Mesodermal cell (in vitro differentiated cells): Measurements from ENCODE around the gene ANKRD52.

Experiments
- H3K27ac ChIP-seq: 2 replicates; pipeline ENCODE4 v1.7.0; 2013; ENCODE audit warnings: mild to moderate bottlenecking, low read depth, low read length, moderate library complexity; ENCODE audit not compliant: severe bottlenecking
- H3K36me3 ChIP-seq: 2 replicates; pipeline ENCODE4 v1.7.1; 2013; ENCODE audit warnings: mild to moderate bottlenecking, low read length, moderate library complexity; ENCODE audit not compliant: control insufficient read depth, insufficient read depth
- H3K4me1 ChIP-seq: one replicate; pipeline ENCODE4 v1.7.1; 2013; ENCODE audit warnings: mild to moderate bottlenecking, low read length; ENCODE audit not compliant: insufficient read depth, control insufficient read depth, poor library complexity, severe bottlenecking
- H3K4me3 ChIP-seq: 2 replicates; pipeline ENCODE4 v1.7.0; 2013; ENCODE audit warnings: low read length, control low read depth, mild to moderate bottlenecking; ENCODE audit not compliant: insufficient read depth, poor library complexity, severe bottlenecking; ENCODE audit errors: extremely low read depth
- H3K9me3 ChIP-seq: 2 replicates; pipeline ENCODE4 v1.7.1; 2013; ENCODE audit warnings: mild to moderate bottlenecking, low read length, moderate library complexity; ENCODE audit not compliant: control insufficient read depth
- WGBS, 2 experiments: methylation state at CpG; one replicate each; pipeline ENCODE4 v1.1.5; 2013; ENCODE audit warnings: missing lambda C conversion rate in 2 of 2; ENCODE audit not compliant: insufficient coverage in 2 of 2; 5-methylcytosine and 5-hydroxymethylcytosine counted together

Gene ANKRD52

GRCh38 chr12:56237552-56237951 lies 20.6 kb downstream of the ANKRD52 start:
- Histone ChIP-seq H3K9me3 (no peaks in the 10 kb centered on the region), H3K4me1 (peaks cover 4% of the 10 kb centered on the region), H3K27ac (no peak overlapping the region), H3K4me3 (no peak overlapping the region), H3K36me3 (peaks cover 43% of the 10 kb centered on the region)
- 91 to 96% methylated on average over 5 to 6 of the region's 11 CpGs for WGBS, 2 experiments

DNA sequence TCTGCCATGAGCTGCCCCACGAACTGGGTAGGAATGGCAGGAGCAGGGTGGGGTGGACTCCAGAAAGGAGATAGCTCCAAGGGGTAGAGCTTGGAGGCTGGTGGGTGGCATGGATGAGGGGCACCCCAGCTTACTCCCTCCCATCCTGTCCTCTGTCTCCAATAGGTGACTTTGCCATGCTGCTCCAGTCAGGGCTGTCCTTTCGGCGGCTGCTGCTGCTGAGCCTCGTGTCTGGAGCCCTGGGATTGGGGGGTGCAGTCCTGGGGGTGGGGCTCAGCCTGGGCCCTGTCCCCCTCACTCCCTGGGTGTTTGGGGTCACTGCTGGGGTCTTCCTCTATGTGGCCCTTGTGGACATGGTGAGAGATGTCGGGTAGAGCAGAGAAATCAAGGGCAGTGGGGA lies 21.2 kb downstream of the ANKRD52 start:
- WGBS, 2 experiments: 100% methylated on average over 1 to 4 of the region's 5 CpGs
- no peak overlapping the region for H3K27ac ChIP-seq
- peaks cover 38% of the 10 kb centered on the region for H3K36me3 ChIP-seq
- no peak overlapping the region for H3K4me3 ChIP-seq
- H3K9me3 ChIP-seq: no peaks in the 10 kb centered on the region
- H3K4me1 ChIP-seq: peaks cover 4% of the 10 kb centered on the region

DNA sequence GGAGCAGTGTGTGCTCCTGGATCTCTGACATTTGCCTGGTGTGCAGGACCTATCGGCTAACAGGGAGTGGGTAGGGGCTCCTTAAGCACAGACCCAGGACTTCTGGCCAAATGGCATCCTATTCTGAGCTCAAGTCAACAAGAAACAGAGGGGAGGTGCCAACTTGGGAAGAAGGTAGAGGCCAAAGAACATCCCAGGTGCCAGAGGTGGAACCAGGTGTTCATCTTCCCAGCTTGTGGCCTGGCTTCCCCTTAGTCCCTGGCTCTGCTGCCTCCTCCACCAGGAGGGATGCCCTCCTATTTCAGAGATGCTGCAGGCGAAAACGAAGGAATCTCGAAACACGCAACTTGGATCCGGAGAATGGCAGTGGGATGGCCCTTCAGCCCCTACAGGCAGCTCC lies 22.1 kb downstream of the ANKRD52 start:
- WGBS, 2 experiments: 97% methylated on average over 5 to 6 of the region's 6 CpGs
- H3K4me3 ChIP-seq: no peak overlapping the region
- peaks cover 4% of the 10 kb centered on the region for H3K4me1 ChIP-seq
- no peaks in the 10 kb centered on the region for H3K9me3 ChIP-seq
- peaks cover 29% of the 10 kb centered on the region for H3K36me3 ChIP-seq
- H3K27ac ChIP-seq: no peak overlapping the region

- H3K27ac ChIP-seq: peak overlapping the region; percentile 5
- no peaks in the 10 kb centered on the region for H3K9me3 ChIP-seq
- no peak overlapping the region for H3K4me3 ChIP-seq
- H3K36me3 ChIP-seq: peaks cover 19% of the 10 kb centered on the region
- H3K4me1 ChIP-seq: peaks cover 4% of the 10 kb centered on the region
- WGBS, 2 experiments: 92 to 95% methylated on average over 7 to 10 of the region's 16 CpGs
These were observed 23.3 kb downstream of the ANKRD52 start for GRCh38 chr12:56234746-56235436.

DNA sequence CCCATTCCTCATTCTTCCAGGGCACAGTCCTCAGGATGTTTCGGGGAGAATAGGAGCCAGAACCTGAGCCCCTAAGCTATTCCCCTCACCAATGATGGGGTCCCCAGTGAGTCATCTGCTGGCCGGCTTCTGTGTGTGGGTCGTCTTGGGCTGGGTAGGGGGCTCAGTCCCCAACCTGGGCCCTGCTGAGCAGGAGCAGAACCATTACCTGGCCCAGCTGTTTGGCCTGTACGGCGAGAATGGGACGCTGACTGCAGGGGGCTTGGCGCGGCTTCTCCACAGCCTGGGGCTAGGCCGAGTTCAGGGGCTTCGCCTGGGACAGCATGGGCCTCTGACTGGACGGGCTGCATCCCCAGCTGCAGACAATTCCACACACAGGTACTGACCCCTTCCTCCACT lies 27.0 kb downstream of the ANKRD52 start:
- H3K27ac ChIP-seq: no peak overlapping the region
- H3K4me3 ChIP-seq: no peak overlapping the region
- H3K4me1 ChIP-seq: no peaks in the 10 kb centered on the region
- no peaks in the 10 kb centered on the region for H3K9me3 ChIP-seq
- H3K36me3 ChIP-seq: no peaks in the 10 kb centered on the region
- WGBS, 2 experiments: 93 to 95% methylated on average over 10 to 11 of the region's 11 CpGs

- no peak overlapping the region for H3K27ac ChIP-seq
- H3K36me3 ChIP-seq: no peaks in the 10 kb centered on the region
- no peaks in the 10 kb centered on the region for H3K4me1 ChIP-seq
- H3K9me3 ChIP-seq: no peaks in the 10 kb centered on the region
- no peak overlapping the region for H3K4me3 ChIP-seq
- 72 to 88% methylated on average over 3 to 6 of the region's 8 CpGs for WGBS, 2 experiments
These were observed 27.6 kb downstream of the ANKRD52 start for GRCh38 chr12:56230432-56231183.

DNA sequence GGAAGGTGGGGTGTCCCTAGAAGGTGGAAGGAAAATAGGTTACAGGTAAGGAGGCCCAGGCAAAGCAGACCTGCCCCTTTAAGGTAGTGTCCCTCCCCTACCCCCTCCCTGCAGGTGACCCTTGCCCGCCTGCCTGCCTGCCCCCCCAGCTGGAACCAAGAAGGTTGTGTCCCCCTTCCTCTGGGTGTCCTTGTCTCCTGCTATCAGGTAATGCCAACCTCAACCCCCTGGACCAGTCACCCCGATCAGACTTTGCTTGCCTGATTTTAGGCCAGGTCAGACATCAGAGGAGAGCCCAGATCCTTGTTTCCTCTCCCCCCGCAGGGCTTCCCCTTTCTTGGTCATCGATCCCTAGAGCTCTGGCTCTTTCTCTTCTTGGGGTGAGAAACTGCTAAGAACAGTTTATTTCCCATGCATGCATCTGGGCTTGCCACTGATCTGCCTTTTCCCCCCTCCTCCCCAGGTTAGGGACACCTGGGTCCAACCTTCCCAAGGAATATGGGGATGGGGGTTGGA lies 28.2 kb downstream of the ANKRD52 start, which contains the start of gene SLC39A5:
Gene SLC39A5, plus strand, starts transcription at position 136 of the 516 bp plus-strand sequence. CDS start 1,224 bp downstream, outside the sequence.
- H3K9me3 ChIP-seq: no peaks in the 10 kb centered on the region
- no peaks in the 10 kb centered on the region for H3K36me3 ChIP-seq
- peaks cover 3% of the 10 kb centered on the region for H3K4me1 ChIP-seq
- H3K27ac ChIP-seq: no peak within 1 kb of the TSS
- WGBS, 2 experiments: 87 to 94% methylated on average over 2 to 3 of the region's 4 CpGs
- no peak within 1 kb of the TSS for H3K4me3 ChIP-seq

- Histone ChIP-seq H3K4me3 (no peak overlapping the region), H3K4me1 (peaks cover 3% of the 10 kb centered on the region), H3K27ac (no peak overlapping the region), H3K36me3 (no peaks in the 10 kb centered on the region), H3K9me3 (no peaks in the 10 kb centered on the region)
- WGBS, 2 experiments: 85 to 89% methylated on average over 4 to 6 of the region's 7 CpGs
These were observed 29.1 kb downstream of the ANKRD52 start for GRCh38 chr12:56229082-56229481.

DNA sequence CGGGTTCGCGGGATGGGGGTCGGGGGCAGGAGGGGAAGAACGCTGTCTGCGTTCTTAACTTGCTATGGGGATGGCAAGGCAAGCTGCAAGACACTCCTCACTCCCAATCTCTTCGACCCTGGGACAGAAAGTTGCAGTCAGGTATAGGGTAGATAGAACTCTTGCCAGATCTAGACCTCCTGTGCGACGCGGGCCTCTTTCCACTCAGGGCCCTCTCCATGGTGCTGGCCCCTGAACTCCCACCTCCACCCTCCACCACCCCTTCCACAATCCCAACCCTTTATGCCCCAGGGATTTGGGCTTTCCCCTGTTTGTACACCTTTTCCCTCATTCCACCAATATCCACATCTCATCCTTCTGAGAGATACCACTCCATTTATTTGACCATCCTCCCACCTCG lies 33.2 kb downstream of the ANKRD52 start:
- 93 to 98% methylated on average over 7 to 10 of the region's 11 CpGs for WGBS, 2 experiments
- Histone ChIP-seq H3K36me3 (peaks cover 1% of the 10 kb centered on the region), H3K27ac (no peak overlapping the region), H3K4me3 (peak overlapping the region; percentile 47), H3K4me1 (peaks cover 17% of the 10 kb centered on the region), H3K9me3 (no peaks in the 10 kb centered on the region)

- Histone ChIP-seq H3K4me3 (peak within 1 kb of the TSS; percentile 47), H3K36me3 (peaks cover 8% of the 10 kb centered on the region), H3K27ac (peak within 1 kb of the TSS; percentile 43), H3K4me1 (peaks cover 17% of the 10 kb centered on the region), H3K9me3 (no peaks in the 10 kb centered on the region)
- WGBS, 2 experiments: 3 to 7% methylated on average over 25 to 37 of the region's 41 CpGs
These were observed 34.0 kb downstream of the ANKRD52 start, which contains the start of gene NABP2 for GRCh38 chr12:56224102-56224701. Gene NABP2, plus strand, starts transcription at chr12:56224342. Its CDS starts 515 bp downstream, at chr12:56224857.
